Smooth muscle cell (in vitro differentiated cells): ENCODE data around the gene ACO1. TPM values are rescaled to one million over a fixed set of nuclear protein-coding genes. Genes with fewer than 3 reads are reported as not detected.

Source experiments
- DNase-seq: peaks from one replicate; lab custom pipeline; 2025; ENCODE audit not compliant: unreplicated experiment; lab: John Stamatoyannopoulos, UW
- H2AFZ ChIP-seq: fragments of 200-600 bp; sonication (generic); 2 replicates; pipeline ENCODE4 v1.6.0; 2016; ENCODE audit warnings: antibody characterized with exemption, low read depth, mild to moderate bottlenecking
- H3F3A ChIP-seq: fragments of 200-600 bp; sonication (generic); 2 replicates; pipeline ENCODE4 v1.6.0; 2017; ENCODE audit warnings: antibody characterized with exemption, low read depth
- H3K27ac ChIP-seq: fragments of 200-600 bp; sonication (generic); 2 replicates; pipeline ENCODE4 v1.5.1; 2016; ENCODE audit warnings: low read depth, mild to moderate bottlenecking
- H3K27me3 ChIP-seq: fragments of 200-600 bp; sonication (generic); 2 replicates; pipeline ENCODE4 v1.6.1; 2016; ENCODE audit warnings: low read depth, mild to moderate bottlenecking
- H3K36me3 ChIP-seq: fragments of 200-600 bp; sonication (generic); 2 replicates; pipeline ENCODE4 v1.5.1; 2016; ENCODE audit warnings: low read depth
- H3K4me1 ChIP-seq: fragments of 200-600 bp; sonication (generic); 2 replicates; pipeline ENCODE4 v1.5.1; 2016; ENCODE audit warnings: low read depth
- H3K4me2 ChIP-seq: fragments of 200-600 bp; sonication (generic); 2 replicates; pipeline ENCODE4 v1.6.0; 2016; ENCODE audit warnings: mild to moderate bottlenecking
- H3K4me3 ChIP-seq: fragments of 200-600 bp; sonication (generic); 2 replicates; pipeline ENCODE4 v1.5.1; 2016; ENCODE audit warnings: mild to moderate bottlenecking
- H3K79me2 ChIP-seq: fragments of 200-600 bp; sonication (generic); 2 replicates; pipeline ENCODE4 v1.6.0; 2016; ENCODE audit warnings: low read depth, mild to moderate bottlenecking
- H3K9ac ChIP-seq: fragments of 200-600 bp; sonication (generic); 2 replicates; pipeline ENCODE4 v1.6.0; 2016; ENCODE audit warnings: low read depth
- H3K9me3 ChIP-seq: fragments of 200-600 bp; sonication (generic); replicated peaks from 2 replicates; pipeline ENCODE4 v1.5.1; 2016; ENCODE audit warnings: low read depth
- H4K20me1 ChIP-seq: fragments of 200-600 bp; sonication (generic); 2 replicates; pipeline ENCODE4 v1.6.0; 2016; ENCODE audit warnings: low read depth
- WGBS: methylation state at CpG from one replicate; pipeline ENCODE4 v1.1.7; 2016; ENCODE audit warnings: low lambda C conversion rate; 5-methylcytosine and 5-hydroxymethylcytosine counted together
- polyA plus RNA-seq: library from polyadenylated mRNA; unstranded; fragments of >200 nt; fragmentation: Nextera tagmentation; extraction: Ambion mirVana; gene quantifications from 2 replicates; pipeline ENCODE4 v1.2.1, GENCODE V29; 2016
- total RNA-seq: library from RNA; depleted of rRNA; stranded (reverse); fragments of >200 nt; gene quantifications from 2 replicates; pipeline ENCODE4 v1.2.3, GENCODE V29; 2014
- TF ChIP-seq, protein P1 (sequence below): fragments of 200-600 bp; sonication (generic); IDR thresholded peaks from 2 replicates; pipeline ENCODE4 v1.5.1; 2017; ENCODE audit warnings: borderline replicate concordance, mild to moderate bottlenecking, antibody characterized with exemption; ENCODE audit not compliant: insufficient read depth, poor library complexity, severe bottlenecking

Gene ACO1
- total and polyA plus RNA-seq, 2 experiments from 2014 or later, result 72.3 to 74.4 TPM

DNA sequence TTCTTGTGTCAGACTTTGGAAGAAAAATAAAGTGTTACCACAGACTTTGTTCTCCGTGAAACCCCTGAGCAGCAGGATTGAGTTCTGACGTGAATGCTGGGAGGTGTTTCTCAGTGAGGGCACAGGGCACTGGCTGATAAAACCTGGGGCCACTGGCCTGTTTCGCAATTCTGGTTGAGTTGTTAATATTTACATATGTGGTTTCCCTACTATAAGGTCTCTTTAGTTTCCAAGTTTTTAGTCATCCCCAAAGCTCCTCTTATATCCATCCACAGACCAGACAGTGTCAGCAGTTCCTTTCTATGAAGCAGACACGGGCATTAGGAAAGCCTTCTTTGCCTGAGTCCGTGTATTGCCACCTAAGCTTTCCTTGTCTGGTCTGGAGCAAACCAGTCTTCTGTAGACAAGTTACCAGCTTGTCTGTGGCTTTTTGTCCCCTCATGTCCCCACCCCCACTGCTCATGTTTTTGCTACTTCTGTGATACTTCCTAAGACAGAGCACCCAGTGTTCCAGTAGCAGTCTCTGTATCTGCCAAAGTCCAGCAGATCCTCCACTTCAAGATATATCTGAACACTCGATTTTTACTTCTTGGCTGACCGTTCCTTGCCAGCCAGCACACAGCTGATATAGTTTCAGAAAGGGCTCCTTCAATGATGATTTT, 42.0 kb downstream of the ACO1 start:
- Histone ChIP-seq H4K20me1 (no peaks in the 10 kb centered on the region), H3K4me3 (peak overlapping the region; percentile 28), H3K27me3 (no peaks in the 10 kb centered on the region), H3K79me2 (no peaks in the 10 kb centered on the region), H3K36me3 (no peaks in the 10 kb centered on the region), H3F3A (peaks cover 32% of the 10 kb centered on the region), H3K4me2 (peak overlapping the region; percentile 73), H3K4me1 (peaks cover 14% of the 10 kb centered on the region), H2AFZ (no peak overlapping the region), H3K9me3 (no peaks in the 10 kb centered on the region), H3K27ac (peak overlapping the region; percentile 94), H3K9ac (peak overlapping the region; percentile 67)
- TF ChIP-seq, protein P1, sequence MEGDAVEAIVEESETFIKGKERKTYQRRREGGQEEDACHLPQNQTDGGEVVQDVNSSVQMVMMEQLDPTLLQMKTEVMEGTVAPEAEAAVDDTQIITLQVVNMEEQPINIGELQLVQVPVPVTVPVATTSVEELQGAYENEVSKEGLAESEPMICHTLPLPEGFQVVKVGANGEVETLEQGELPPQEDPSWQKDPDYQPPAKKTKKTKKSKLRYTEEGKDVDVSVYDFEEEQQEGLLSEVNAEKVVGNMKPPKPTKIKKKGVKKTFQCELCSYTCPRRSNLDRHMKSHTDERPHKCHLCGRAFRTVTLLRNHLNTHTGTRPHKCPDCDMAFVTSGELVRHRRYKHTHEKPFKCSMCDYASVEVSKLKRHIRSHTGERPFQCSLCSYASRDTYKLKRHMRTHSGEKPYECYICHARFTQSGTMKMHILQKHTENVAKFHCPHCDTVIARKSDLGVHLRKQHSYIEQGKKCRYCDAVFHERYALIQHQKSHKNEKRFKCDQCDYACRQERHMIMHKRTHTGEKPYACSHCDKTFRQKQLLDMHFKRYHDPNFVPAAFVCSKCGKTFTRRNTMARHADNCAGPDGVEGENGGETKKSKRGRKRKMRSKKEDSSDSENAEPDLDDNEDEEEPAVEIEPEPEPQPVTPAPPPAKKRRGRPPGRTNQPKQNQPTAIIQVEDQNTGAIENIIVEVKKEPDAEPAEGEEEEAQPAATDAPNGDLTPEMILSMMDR, result no peak
- 33% methylated on average over 7 of the region's 7 CpGs for WGBS
- DNase-seq, result no peak

DNA sequence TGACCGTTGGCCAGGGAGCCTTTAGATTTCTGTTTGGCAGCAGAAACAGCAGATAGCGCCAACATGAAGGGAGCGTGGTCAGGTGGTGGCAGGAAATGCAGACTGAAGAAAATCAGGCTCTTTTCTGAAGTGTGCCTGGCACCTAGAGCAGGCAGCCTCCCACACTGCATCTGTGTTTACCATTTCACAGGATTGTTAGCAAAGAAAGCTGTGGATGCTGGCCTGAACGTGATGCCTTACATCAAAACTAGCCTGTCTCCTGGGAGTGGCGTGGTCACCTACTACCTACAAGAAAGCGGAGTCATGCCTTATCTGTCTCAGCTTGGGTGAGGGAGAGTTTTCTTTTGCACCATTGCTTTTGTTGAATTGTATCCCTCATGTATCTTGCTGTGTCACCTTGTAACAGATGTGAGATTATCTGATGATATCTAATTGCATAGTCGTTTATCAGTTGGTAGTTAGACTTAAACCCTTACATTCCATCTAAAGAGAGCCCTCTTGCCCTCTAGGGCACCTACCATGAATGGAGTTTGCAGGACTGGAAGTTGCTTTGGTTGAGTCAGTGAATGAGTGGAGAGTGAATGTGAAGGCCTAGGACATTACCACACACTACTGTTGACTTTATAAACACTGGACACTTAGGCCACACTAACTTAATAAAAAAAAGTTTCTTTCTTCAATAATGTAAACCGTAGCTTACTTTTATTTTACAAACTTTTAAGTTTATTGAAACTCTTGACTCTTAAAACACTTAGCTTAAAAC, 42.8 kb downstream of the ACO1 start:
- Histone ChIP-seq H4K20me1 (no peaks in the 10 kb centered on the region), H3K4me1 (peaks cover 14% of the 10 kb centered on the region), H3K27me3 (no peaks in the 10 kb centered on the region), H3K9ac (peak overlapping the region; percentile 67), H2AFZ (no peak overlapping the region), H3K27ac (peak overlapping the region; percentile 94), H3K36me3 (no peaks in the 10 kb centered on the region), H3K79me2 (no peaks in the 10 kb centered on the region), H3K9me3 (no peaks in the 10 kb centered on the region), H3F3A (peaks cover 32% of the 10 kb centered on the region), H3K4me2 (peak overlapping the region; percentile 73), H3K4me3 (no peak overlapping the region)
- DNase-seq, result no peak
- TF ChIP-seq, protein P1, result no peak
- 78% methylated on average over 8 of the region's 8 CpGs for WGBS

DNA sequence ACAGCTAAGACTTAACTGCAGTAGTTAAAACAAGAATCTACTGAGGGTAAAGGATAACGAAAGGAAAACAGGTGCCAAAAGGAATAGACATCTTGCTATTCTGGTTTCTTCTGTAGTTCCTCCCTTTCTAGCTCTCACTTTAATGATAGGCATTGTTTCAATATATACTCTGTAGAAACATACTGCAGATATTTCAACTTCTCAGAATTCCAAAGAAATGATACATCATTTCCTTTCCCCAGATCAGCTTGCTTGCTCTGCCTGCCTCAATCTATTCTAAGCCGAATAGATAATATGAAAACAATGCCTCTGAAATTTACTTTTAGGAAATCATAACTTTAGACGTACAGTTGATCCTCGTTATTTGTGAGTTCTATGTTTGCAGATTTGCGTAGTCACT, 46.3 kb downstream of the ACO1 start:
- Histone ChIP-seq H3K79me2 (no peaks in the 10 kb centered on the region), H3K27me3 (no peaks in the 10 kb centered on the region), H3K4me1 (peaks cover 11% of the 10 kb centered on the region), H3F3A (peaks cover 19% of the 10 kb centered on the region), H2AFZ (no peak overlapping the region), H3K9ac (no peak overlapping the region), H3K27ac (no peak overlapping the region), H3K4me3 (no peak overlapping the region), H3K9me3 (no peaks in the 10 kb centered on the region), H3K4me2 (no peak overlapping the region), H4K20me1 (no peaks in the 10 kb centered on the region), H3K36me3 (peaks cover 10% of the 10 kb centered on the region)
- DNase-seq, result no peak
- 85% methylated on average over 5 of the region's 5 CpGs for WGBS
- TF ChIP-seq, protein P1, result no peak

DNA sequence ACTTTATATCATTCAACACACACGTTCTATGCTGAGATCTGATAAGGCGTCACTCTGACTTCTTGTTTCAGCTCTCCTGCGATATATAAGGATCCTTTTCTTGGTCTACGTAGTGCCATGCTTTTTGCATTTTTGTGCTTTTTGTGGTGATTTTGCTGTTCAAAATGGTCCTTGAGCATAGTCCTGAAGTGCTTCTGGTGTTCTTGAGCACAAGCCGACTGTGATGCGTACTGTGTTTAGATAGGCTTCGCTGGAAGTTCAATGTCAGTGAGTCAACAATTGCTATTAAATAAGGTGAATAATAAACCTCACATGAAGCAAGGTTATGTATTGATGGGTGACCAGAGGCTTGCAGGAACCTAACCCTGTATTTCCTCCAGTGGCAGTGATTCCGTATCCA, 46.8 kb downstream of the ACO1 start:
- WGBS, result 95% methylated on average over 8 of the region's 8 CpGs
- H3K27ac ChIP-seq, result no peak overlapping the region
- H3K27me3 ChIP-seq, result no peaks in the 10 kb centered on the region
- peaks cover 15% of the 10 kb centered on the region for H3F3A ChIP-seq
- no peaks in the 10 kb centered on the region for H3K79me2 ChIP-seq
- no peak for DNase-seq
- H3K4me3 ChIP-seq, result no peak overlapping the region
- no peak overlapping the region for H2AFZ ChIP-seq
- TF ChIP-seq, protein P1, result no peak
- no peaks in the 10 kb centered on the region for H4K20me1 ChIP-seq
- H3K4me1 ChIP-seq, result peaks cover 11% of the 10 kb centered on the region
- no peak overlapping the region for H3K4me2 ChIP-seq
- H3K9ac ChIP-seq, result no peak overlapping the region
- H3K36me3 ChIP-seq, result peaks cover 15% of the 10 kb centered on the region
- H3K9me3 ChIP-seq, result no peaks in the 10 kb centered on the region
